T-helper 1 cell treated with Interleukin-12 subunit alpha and Interleukin-12 subunit beta and Interleukin-4 antibody, amounts not matched to agents 30 μg/mL and 1 μg/mL, for 36 hours (primary cell): ENCODE results near the gene ZMAT5.
A peak's percentile ranks its signal among the peaks of the same experiment; 100 is the strongest.

Experiments
- H3K27ac Mint-ChIP-seq: one replicate; pipeline ENCODE4 v1.8.0; 2021; ENCODE audit warnings: mild to moderate bottlenecking, mixed read lengths
- H3K27me3 Mint-ChIP-seq: one replicate; pipeline ENCODE4 v1.8.0; 2021; ENCODE audit warnings: low read depth, mixed read lengths
- H3K36me3 Mint-ChIP-seq: one replicate; pipeline ENCODE4 v1.8.0; 2021; ENCODE audit warnings: low read depth, mixed read lengths
- H3K4me1 Mint-ChIP-seq: one replicate; pipeline ENCODE4 v1.8.0; 2021; ENCODE audit warnings: low read depth, mixed read lengths
- H3K4me3 Mint-ChIP-seq: one replicate; pipeline ENCODE4 v1.8.0; 2021; ENCODE audit warnings: mild to moderate bottlenecking, moderate library complexity, mixed read lengths
- H3K9me3 Mint-ChIP-seq: one replicate; pipeline ENCODE4 v1.8.0; 2021; ENCODE audit warnings: mixed read lengths

Gene ZMAT5

GRCh38 chr22:29798801-29799200, 32.0 kb upstream of the ZMAT5 start:
- no peaks in the 10 kb centered on the region for H3K27me3 Mint-ChIP-seq
- H3K4me1 Mint-ChIP-seq, result peaks cover 15% of the 10 kb centered on the region
- no peak overlapping the region for H3K27ac Mint-ChIP-seq
- peaks cover 33% of the 10 kb centered on the region for H3K36me3 Mint-ChIP-seq
- no peak overlapping the region for H3K4me3 Mint-ChIP-seq
- H3K9me3 Mint-ChIP-seq, result no peaks in the 10 kb centered on the region

GRCh38 chr22:29798318-29798717, 31.5 kb upstream of the ZMAT5 start:
- peaks cover 15% of the 10 kb centered on the region for H3K4me1 Mint-ChIP-seq
- H3K36me3 Mint-ChIP-seq, result peaks cover 32% of the 10 kb centered on the region
- no peak overlapping the region for H3K4me3 Mint-ChIP-seq
- H3K9me3 Mint-ChIP-seq, result no peaks in the 10 kb centered on the region
- H3K27ac Mint-ChIP-seq, result peak overlapping the region; percentile 20
- no peaks in the 10 kb centered on the region for H3K27me3 Mint-ChIP-seq

- Mint-ChIP-seq H3K27ac (no peak overlapping the region), H3K36me3 (peaks cover 37% of the 10 kb centered on the region), H3K9me3 (no peaks in the 10 kb centered on the region), H3K4me1 (peaks cover 15% of the 10 kb centered on the region), H3K27me3 (no peaks in the 10 kb centered on the region), H3K4me3 (no peak overlapping the region)
Observed at GRCh38 chr22:29797351-29797750, 30.5 kb upstream of the ZMAT5 start.

GRCh38 chr22:29795663-29796062, 28.9 kb upstream of the ZMAT5 start:
- Mint-ChIP-seq H3K36me3 (peaks cover 31% of the 10 kb centered on the region), H3K27me3 (no peaks in the 10 kb centered on the region), H3K4me1 (peaks cover 15% of the 10 kb centered on the region), H3K4me3 (no peak overlapping the region), H3K27ac (no peak overlapping the region), H3K9me3 (no peaks in the 10 kb centered on the region)

- Mint-ChIP-seq H3K36me3 (peaks cover 29% of the 10 kb centered on the region), H3K9me3 (no peaks in the 10 kb centered on the region), H3K27ac (no peak overlapping the region), H3K27me3 (no peaks in the 10 kb centered on the region), H3K4me1 (peaks cover 11% of the 10 kb centered on the region), H3K4me3 (no peak overlapping the region)
Observed at GRCh38 chr22:29793396-29793795, 26.6 kb upstream of the ZMAT5 start.

GRCh38 chr22:29790061-29790460, 23.3 kb upstream of the ZMAT5 start:
- Mint-ChIP-seq H3K36me3 (peaks cover 21% of the 10 kb centered on the region), H3K4me1 (no peaks in the 10 kb centered on the region), H3K27me3 (no peaks in the 10 kb centered on the region), H3K27ac (no peak overlapping the region), H3K9me3 (no peaks in the 10 kb centered on the region), H3K4me3 (no peak overlapping the region)

- no peaks in the 10 kb centered on the region for H3K27me3 Mint-ChIP-seq
- peaks cover 2% of the 10 kb centered on the region for H3K4me1 Mint-ChIP-seq
- no peak overlapping the region for H3K4me3 Mint-ChIP-seq
- H3K36me3 Mint-ChIP-seq, result peaks cover 21% of the 10 kb centered on the region
- no peak overlapping the region for H3K27ac Mint-ChIP-seq
- no peaks in the 10 kb centered on the region for H3K9me3 Mint-ChIP-seq
Observed at GRCh38 chr22:29788339-29789279, 21.8 kb upstream of the ZMAT5 start.

GRCh38 chr22:29787371-29787980, 20.7 kb upstream of the ZMAT5 start:
- H3K27me3 Mint-ChIP-seq, result no peaks in the 10 kb centered on the region
- H3K9me3 Mint-ChIP-seq, result no peaks in the 10 kb centered on the region
- H3K27ac Mint-ChIP-seq, result no peak overlapping the region
- H3K4me3 Mint-ChIP-seq, result no peak overlapping the region
- H3K4me1 Mint-ChIP-seq, result peaks cover 2% of the 10 kb centered on the region
- peaks cover 17% of the 10 kb centered on the region for H3K36me3 Mint-ChIP-seq

GRCh38 chr22:29786031-29786430, 19.2 kb upstream of the ZMAT5 start:
- H3K27ac Mint-ChIP-seq, result no peak overlapping the region

GRCh38 chr22:29784451-29785361, 17.9 kb upstream of the ZMAT5 start:
- H3K36me3 Mint-ChIP-seq, result peaks cover 10% of the 10 kb centered on the region
- no peaks in the 10 kb centered on the region for H3K27me3 Mint-ChIP-seq
- peaks cover 2% of the 10 kb centered on the region for H3K4me1 Mint-ChIP-seq
- H3K9me3 Mint-ChIP-seq, result no peaks in the 10 kb centered on the region
- H3K4me3 Mint-ChIP-seq, result no peak overlapping the region
- H3K27ac Mint-ChIP-seq, result no peak overlapping the region

More at GRCh38 chr22:29786031-29786430, 19.2 kb upstream of the ZMAT5 start:
- peaks cover 2% of the 10 kb centered on the region for H3K4me1 Mint-ChIP-seq
- H3K4me3 Mint-ChIP-seq, result no peak overlapping the region
- H3K9me3 Mint-ChIP-seq, result no peaks in the 10 kb centered on the region
- H3K27me3 Mint-ChIP-seq, result no peaks in the 10 kb centered on the region
- peaks cover 15% of the 10 kb centered on the region for H3K36me3 Mint-ChIP-seq

- no peaks in the 10 kb centered on the region for H3K9me3 Mint-ChIP-seq
- H3K27me3 Mint-ChIP-seq, result no peaks in the 10 kb centered on the region
- no peak overlapping the region for H3K27ac Mint-ChIP-seq
- no peak overlapping the region for H3K4me3 Mint-ChIP-seq
- H3K4me1 Mint-ChIP-seq, result peaks cover 2% of the 10 kb centered on the region
- H3K36me3 Mint-ChIP-seq, result no peaks in the 10 kb centered on the region
Observed at GRCh38 chr22:29782061-29782845, 15.4 kb upstream of the ZMAT5 start.

- no peaks in the 10 kb centered on the region for H3K27me3 Mint-ChIP-seq
- H3K4me3 Mint-ChIP-seq, result no peak overlapping the region
- H3K36me3 Mint-ChIP-seq, result no peaks in the 10 kb centered on the region
- peaks cover 2% of the 10 kb centered on the region for H3K4me1 Mint-ChIP-seq
- H3K27ac Mint-ChIP-seq, result no peak overlapping the region
- H3K9me3 Mint-ChIP-seq, result no peaks in the 10 kb centered on the region
Observed at GRCh38 chr22:29780748-29781676, 14.2 kb upstream of the ZMAT5 start.

GRCh38 chr22:29780220-29780619, 13.4 kb upstream of the ZMAT5 start:
- H3K9me3 Mint-ChIP-seq, result no peaks in the 10 kb centered on the region
- H3K4me3 Mint-ChIP-seq, result no peak overlapping the region
- no peak overlapping the region for H3K27ac Mint-ChIP-seq
- no peaks in the 10 kb centered on the region for H3K36me3 Mint-ChIP-seq
- H3K4me1 Mint-ChIP-seq, result peaks cover 2% of the 10 kb centered on the region
- H3K27me3 Mint-ChIP-seq, result no peaks in the 10 kb centered on the region
